ENCODE data around the gene CIAO1. TPM values are rescaled to one million over a fixed set of nuclear protein-coding genes. Genes with fewer than 3 reads are reported as not detected.
"Not testable (repeated sequence)": the region's sequence is repeated elsewhere in the genome, so short reads cannot be mapped to it uniquely, and the experiment has no call there.

Gene CIAO1
- total RNA-seq, 1 donor, result 156 TPM

GRCh38 chr2:96273763-96274162 is 7.7 kb downstream of the CIAO1 start:
- no peak for DNase-seq (ENCODE audit: low read depth in 2 of 3, low spot score in 2 of 3)

- no peak for DNase-seq (ENCODE audit: low read depth in 2 of 3, low spot score in 2 of 3)
These were observed 8.5 kb downstream of the CIAO1 start for GRCh38 chr2:96274355-96275056.

GRCh38 chr2:96276787-96277499 is 10.9 kb downstream of the CIAO1 start:
- DNase-seq (ENCODE audit: low read depth in 2 of 3, low spot score in 2 of 3), result no peak

GRCh38 chr2:96287273-96287856 is 21.3 kb downstream of the CIAO1 start:
- no peak for DNase-seq (ENCODE audit: low read depth in 2 of 3, low spot score in 2 of 3)

DNA sequence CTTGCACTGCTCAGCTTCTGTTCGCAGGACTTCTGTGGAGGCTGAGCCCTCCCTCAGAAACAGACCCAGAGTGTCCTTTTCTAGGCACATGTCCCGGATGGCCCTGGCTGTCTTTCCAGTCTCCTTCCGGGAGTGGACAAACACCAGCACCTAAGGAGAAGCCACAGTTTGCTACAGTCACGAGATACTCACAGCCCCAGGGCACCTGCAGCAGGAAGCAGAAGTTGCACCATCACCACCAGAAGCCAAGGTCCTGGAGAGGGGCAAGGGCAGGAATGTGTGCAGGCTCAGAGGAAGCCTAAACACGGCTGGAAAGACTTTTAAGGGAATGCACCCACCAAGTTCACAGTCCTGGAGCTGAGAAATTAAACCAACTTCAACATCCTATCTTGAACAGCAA is 25.7 kb downstream of the CIAO1 start:
- DNase-seq (ENCODE audit: low read depth in 2 of 3, low spot score in 2 of 3), result no peak

DNA sequence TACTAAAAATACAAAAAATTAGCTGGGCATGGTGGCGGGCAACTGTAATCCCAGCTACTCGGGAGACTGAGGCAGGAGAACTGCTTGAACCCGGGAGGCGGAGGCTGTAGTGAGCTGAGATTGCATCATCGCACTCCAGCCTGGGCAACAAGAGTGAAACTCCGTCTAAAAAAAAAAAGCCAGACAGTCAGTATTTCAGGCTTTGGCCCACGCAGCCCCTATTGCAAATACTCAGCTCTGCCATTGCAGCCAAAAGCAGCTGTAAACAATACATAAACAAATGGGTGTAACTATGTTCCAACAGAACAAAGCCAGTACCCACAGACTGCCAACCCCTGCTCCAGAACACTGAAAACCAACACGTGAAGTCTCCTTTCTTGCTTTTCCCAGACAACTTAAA is 28.2 kb downstream of the CIAO1 start:
- DNase-seq (ENCODE audit: low read depth in 2 of 3, low spot score in 2 of 3), result not testable (repeated sequence)

GRCh38 chr2:96296925-96297324 is 30.9 kb downstream of the CIAO1 start:
- DNase-seq (ENCODE audit: low read depth in 2 of 3, low spot score in 2 of 3), result no peak

GRCh38 chr2:96301865-96302264 is 35.8 kb downstream of the CIAO1 start:
- DNase-seq (ENCODE audit: low read depth in 2 of 3, low spot score in 2 of 3), result no peak

DNA sequence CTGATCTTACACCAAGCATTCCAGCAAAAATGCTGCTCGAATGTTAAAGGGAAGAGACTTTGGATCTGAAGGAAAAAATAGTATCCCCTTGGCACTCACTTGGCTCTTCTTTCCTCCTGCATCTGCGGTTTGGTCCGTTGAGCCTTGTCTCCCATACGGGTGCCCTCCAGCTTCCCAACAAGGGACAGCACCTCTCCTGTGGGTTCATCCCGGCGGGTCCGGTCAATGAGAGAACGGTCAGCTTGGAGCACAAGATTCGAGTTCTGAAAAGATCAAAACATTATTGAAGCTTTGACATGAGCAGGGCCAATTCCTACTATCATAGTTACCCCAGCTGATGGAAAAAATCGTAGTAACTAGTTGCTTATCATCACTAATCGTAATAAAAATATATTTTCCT is 38.6 kb downstream of the CIAO1 start:
- DNase-seq (ENCODE audit: low read depth in 2 of 3, low spot score in 2 of 3), result no peak

- DNase-seq (ENCODE audit: low read depth in 2 of 3, low spot score in 2 of 3), result peak; percentile 86 to 89 (median 87)
These were observed 39.3 kb downstream of the CIAO1 start, which contains the start of gene SNRNP200 for GRCh38 chr2:96305091-96305978. SNRNP200 (minus strand) TSS chr2:96305546; CDS start chr2:96305437, 109 bp downstream.

DNA sequence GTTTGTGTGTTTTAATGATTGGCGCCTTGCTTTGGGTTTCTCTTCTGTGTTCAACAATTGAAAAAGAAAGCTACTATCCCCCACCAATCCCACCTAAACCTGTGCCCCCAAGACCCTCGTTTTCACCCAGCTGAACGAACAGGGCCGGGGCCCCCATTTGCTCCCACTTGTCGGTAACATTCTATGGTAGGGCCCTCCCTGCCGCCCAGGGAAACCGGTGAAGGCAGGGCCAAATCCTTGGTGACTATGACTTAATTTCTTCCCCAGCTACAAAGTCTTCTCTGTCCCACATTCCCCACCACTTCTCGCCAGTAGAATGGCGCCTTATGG is 39.9 kb downstream of the CIAO1 start:
- no peak for DNase-seq (ENCODE audit: low read depth in 2 of 3, low spot score in 2 of 3)

- no peak for DNase-seq (ENCODE audit: low read depth in 2 of 3, low spot score in 2 of 3)
These were observed 40.3 kb downstream of the CIAO1 start for GRCh38 chr2:96306370-96306769.

GRCh38 chr2:96308248-96308647 is 42.2 kb downstream of the CIAO1 start:
- DNase-seq (ENCODE audit: low read depth in 2 of 3, low spot score in 2 of 3), result no peak

DNA sequence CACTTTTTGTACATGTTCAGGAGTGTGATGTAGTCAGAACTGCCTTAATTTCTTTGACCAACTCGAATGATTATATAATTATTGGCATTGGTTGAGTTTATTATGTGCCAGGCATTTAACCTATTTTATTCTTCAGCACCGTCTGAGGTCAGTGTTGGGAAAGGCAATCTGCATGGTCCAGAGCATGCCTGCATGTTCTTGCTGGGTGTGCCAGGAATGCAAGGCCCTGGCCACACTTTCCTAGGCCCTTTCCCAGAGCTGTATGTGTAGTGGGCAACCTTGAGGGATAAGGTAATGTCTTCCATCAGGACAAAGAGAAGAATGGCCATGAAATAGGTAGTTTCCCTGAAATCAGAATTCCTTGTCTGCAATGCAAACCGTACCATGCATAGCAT is 49.0 kb downstream of the CIAO1 start:
- DNase-seq (ENCODE audit: low read depth in 2 of 3, low spot score in 2 of 3), result no peak

- peak in 1 of 3 donors; percentile 64 for DNase-seq (ENCODE audit: low read depth in 2 of 3, low spot score in 2 of 3)
These were observed 49.5 kb downstream of the CIAO1 start for GRCh38 chr2:96315400-96316071.

- no peak for DNase-seq (ENCODE audit: low read depth in 2 of 3, low spot score in 2 of 3)
These were observed 51.0 kb downstream of the CIAO1 start for GRCh38 chr2:96316999-96317398.

DNA sequence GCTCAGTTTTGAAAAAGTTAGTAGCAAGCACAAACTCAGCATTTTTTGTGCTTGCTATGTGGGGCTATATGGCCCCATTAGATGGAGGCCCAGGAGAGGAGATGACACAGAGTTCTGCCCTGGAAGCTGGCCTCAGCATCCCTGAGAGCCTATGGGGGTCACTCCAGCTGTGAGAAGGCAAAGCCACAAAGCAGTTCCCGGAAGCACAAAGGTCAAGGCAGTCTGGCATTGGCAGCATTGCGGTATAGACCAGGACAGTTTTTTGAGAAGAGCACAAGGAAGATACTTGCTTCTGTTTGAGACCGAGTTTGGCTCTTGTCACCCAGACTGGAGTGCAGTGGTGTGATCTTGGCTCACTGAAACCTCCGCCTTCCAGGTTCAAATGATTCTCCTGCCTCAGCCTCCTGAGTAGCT is 51.6 kb downstream of the CIAO1 start:
- DNase-seq (ENCODE audit: low read depth in 2 of 3, low spot score in 2 of 3), result no peak

DNA sequence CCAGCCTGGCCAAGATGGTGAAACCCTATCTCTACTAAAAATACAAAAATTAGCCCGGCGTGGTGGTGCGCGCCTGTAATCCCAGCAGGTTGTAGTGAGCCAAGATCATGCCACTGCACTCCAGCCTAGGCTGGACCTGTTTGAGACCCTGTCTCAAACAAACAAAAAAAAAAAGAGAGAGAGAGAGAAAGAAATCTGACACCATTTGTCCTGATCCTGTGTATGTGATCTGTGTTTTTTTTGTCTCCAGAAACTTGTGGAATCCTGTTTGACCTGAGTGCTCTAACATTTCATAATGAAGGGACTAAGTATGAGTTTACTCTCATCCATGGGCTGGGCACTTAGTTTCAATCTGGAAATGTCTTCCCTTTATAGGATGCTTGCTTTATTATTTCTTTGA is 52.7 kb downstream of the CIAO1 start:
- no peak for DNase-seq (ENCODE audit: low read depth in 2 of 3, low spot score in 2 of 3)

GRCh38 chr2:96319396-96319795 is 53.4 kb downstream of the CIAO1 start:
- no peak for DNase-seq (ENCODE audit: low read depth in 2 of 3, low spot score in 2 of 3)

- no peak for DNase-seq (ENCODE audit: low read depth in 2 of 3, low spot score in 2 of 3)
These were observed 54.3 kb downstream of the CIAO1 start for GRCh38 chr2:96320326-96320725.

Measured in hematopoietic multipotent progenitor cell (in vitro differentiated cells).